ENCODE data around the gene ACLY. TPM values are rescaled to one million over a fixed set of nuclear protein-coding genes. Genes with fewer than 3 reads are reported as not detected.

Gene ACLY
- total RNA-seq, 2 experiments from 2014 or later = 102 to 222 TPM

- Histone ChIP-seq H3K4me1 (ENCODE audit: insufficient read depth, low read length, poor library complexity, severe bottlenecking) (no peaks in the 10 kb centered on the region), H3K9me3 (ENCODE audit: low read length) (no peaks in the 10 kb centered on the region), H3K9me2 (ENCODE audit: insufficient read depth, low read length) (no peaks in the 10 kb centered on the region), H3K79me2 (ENCODE audit: insufficient read depth, low read depth, low read length) (no peaks in the 10 kb centered on the region), H4K20me1 (ENCODE audit: insufficient read depth, low read length) (no peaks in the 10 kb centered on the region), H3K36me3 (ENCODE audit: insufficient read depth, low read length) (peaks cover 84% of the 10 kb centered on the region), H3K27ac (ENCODE audit: low read depth, low read length, poor library complexity, severe bottlenecking) (no peak overlapping the region), H3K4me2 (ENCODE audit: low read length) (no peak overlapping the region), H2AFZ (ENCODE audit: low read length) (no peak overlapping the region), H3K4me3 (ENCODE audit: low read depth, low read length, poor library complexity, severe bottlenecking) (no peak overlapping the region)
- TF ChIP-seq EZH2phosphoT487 (IDR thresholded peaks at IDR 0.05; ENCODE audit: borderline replicate concordance, low read depth, low read length) = no peak
- no peak for TF ChIP-seq CTCF (conservative IDR thresholded peaks at IDR 0.05; ENCODE audit: low read length)
- ChIA-PET POLR2A (interaction anchor here (0.6 kb wide), 2 partner anchors 76 to 797 kb away, joined by 3 read pairs; no protein-coding TSS in a partner anchor), CTCF (ENCODE audit: unreplicated experiment) (interaction anchor here (0.6 kb wide), 1 partner anchor 15 kb away, joined by 4 read pairs; no protein-coding TSS in a partner anchor)
- DNase-seq (ENCODE audit: low spot score) = no peak
- intact Hi-C loops (cut with micrococcal nuclease; ENCODE audit: unreplicated experiment) = no loop called here
- BruUV-seq (replicated peaks) = no TSS peak
Observed at GRCh38 chr17:41873559-41874292, 45.0 kb downstream of the ACLY start.

GRCh38 chr17:41871789-41872188, 47.0 kb downstream of the ACLY start:
- CTCF ChIA-PET (ENCODE audit: unreplicated experiment) = no interaction called here

More at GRCh38 chr17:41871789-41872188, 47.0 kb downstream of the ACLY start:
- H3K9me2 ChIP-seq (ENCODE audit: insufficient read depth, low read length) = no peaks in the 10 kb centered on the region
- H2AFZ ChIP-seq (ENCODE audit: low read length) = no peak overlapping the region
- H3K4me2 ChIP-seq (ENCODE audit: low read length) = no peak overlapping the region
- no peaks in the 10 kb centered on the region for H3K9me3 ChIP-seq (ENCODE audit: low read length)
- H3K36me3 ChIP-seq (ENCODE audit: insufficient read depth, low read length) = peaks cover 78% of the 10 kb centered on the region
- H3K4me3 ChIP-seq (ENCODE audit: low read depth, low read length, poor library complexity, severe bottlenecking) = no peak overlapping the region
- no peaks in the 10 kb centered on the region for H3K79me2 ChIP-seq (ENCODE audit: insufficient read depth, low read depth, low read length)
- BruUV-seq (replicated peaks) = no TSS peak
- POLR2A ChIA-PET = no interaction called here
- no peaks in the 10 kb centered on the region for H4K20me1 ChIP-seq (ENCODE audit: insufficient read depth, low read length)
- intact Hi-C loops (cut with micrococcal nuclease; ENCODE audit: unreplicated experiment) = no loop called here
- DNase-seq (ENCODE audit: low spot score) = no peak
- no peaks in the 10 kb centered on the region for H3K4me1 ChIP-seq (ENCODE audit: insufficient read depth, low read length, poor library complexity, severe bottlenecking)
- TF ChIP-seq CTCF (conservative IDR thresholded peaks at IDR 0.05; ENCODE audit: low read length) (no peak), EZH2phosphoT487 (IDR thresholded peaks at IDR 0.05; ENCODE audit: borderline replicate concordance, low read depth, low read length) (no peak)
- no peak overlapping the region for H3K27ac ChIP-seq (ENCODE audit: low read depth, low read length, poor library complexity, severe bottlenecking)
